PC-9 (cell line): ENCODE results near the gene SYNDIG1.

ENCODE experiments used
- EZH2 ChIP-seq: fragments of 200-600 bp; sonication (generic); IDR thresholded peaks from 2 replicates; pipeline ENCODE4 v1.8.0; 2017; ENCODE audit warnings: antibody characterized with exemption, low read depth
- TF ChIP-seq, protein P1 (sequence below): fragments of 200-600 bp; sonication (generic); conservative IDR thresholded peaks from 2 replicates; pipeline ENCODE4 v1.6.1; 2017; ENCODE audit warnings: mixed run types, antibody characterized with exemption, mild to moderate bottlenecking, moderate library complexity

DNA sequence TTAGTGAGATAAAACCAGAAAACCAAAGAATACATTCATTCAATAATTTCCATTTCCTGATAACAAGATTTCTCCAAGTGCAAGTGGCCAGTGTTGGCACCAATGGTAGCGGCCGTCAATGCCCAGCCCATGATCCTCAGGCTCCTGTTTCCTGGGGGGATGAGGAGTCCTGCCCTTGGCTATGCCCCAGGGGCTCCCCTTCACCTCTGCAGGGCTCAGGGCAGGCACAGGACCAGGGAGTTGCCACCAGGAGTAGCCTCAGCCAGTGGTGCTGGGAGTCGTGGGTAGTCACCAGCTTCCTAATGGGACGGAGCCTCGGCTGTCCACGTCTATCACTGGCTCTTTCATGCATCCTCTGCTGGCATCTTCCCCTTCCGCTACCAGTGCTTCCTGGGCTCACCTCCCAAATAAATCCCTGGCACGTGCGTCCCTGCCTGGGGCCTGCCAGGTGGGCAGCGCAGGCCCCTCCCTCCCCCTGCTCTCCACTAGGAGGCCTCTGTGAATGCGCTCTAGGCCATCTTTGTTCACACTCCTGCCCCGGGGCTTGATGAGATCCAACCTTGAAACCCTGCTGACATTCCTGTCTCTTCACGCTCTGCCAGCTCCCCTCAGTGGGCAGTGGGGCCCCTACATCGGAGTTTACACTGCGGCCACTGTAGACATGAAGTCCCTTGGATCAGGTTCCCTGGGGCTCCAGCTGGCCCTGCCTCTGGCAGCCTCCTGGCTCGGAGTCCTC is 215.7 kb downstream of the SYNDIG1 start:
- TF ChIP-seq, protein P1, sequence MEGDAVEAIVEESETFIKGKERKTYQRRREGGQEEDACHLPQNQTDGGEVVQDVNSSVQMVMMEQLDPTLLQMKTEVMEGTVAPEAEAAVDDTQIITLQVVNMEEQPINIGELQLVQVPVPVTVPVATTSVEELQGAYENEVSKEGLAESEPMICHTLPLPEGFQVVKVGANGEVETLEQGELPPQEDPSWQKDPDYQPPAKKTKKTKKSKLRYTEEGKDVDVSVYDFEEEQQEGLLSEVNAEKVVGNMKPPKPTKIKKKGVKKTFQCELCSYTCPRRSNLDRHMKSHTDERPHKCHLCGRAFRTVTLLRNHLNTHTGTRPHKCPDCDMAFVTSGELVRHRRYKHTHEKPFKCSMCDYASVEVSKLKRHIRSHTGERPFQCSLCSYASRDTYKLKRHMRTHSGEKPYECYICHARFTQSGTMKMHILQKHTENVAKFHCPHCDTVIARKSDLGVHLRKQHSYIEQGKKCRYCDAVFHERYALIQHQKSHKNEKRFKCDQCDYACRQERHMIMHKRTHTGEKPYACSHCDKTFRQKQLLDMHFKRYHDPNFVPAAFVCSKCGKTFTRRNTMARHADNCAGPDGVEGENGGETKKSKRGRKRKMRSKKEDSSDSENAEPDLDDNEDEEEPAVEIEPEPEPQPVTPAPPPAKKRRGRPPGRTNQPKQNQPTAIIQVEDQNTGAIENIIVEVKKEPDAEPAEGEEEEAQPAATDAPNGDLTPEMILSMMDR = no peak
- TF ChIP-seq EZH2 = no peak
